HepG2 (cell line): Measurements from ENCODE around the gene PRCD. TPM values are rescaled to one million over a fixed set of nuclear protein-coding genes. Genes with fewer than 3 reads are reported as not detected.

ENCODE experiments used
- AKNA ChIP-seq: sonication (generic); formaldehyde crosslinking; IDR thresholded peaks from 2 replicates; pipeline ENCODE4 v1.4.0; 2020; ENCODE audit warnings: missing genetic modification reagents, borderline replicate concordance
- GMEB2 ChIP-seq: IDR thresholded peaks from 2 replicates; pipeline ENCODE4 v1.6.1; 2016; ENCODE audit warnings: missing biosample characterization, missing genetic modification reagents, low read depth
- GTF3A ChIP-seq: sonication (generic); formaldehyde crosslinking; conservative IDR thresholded peaks from 2 replicates; pipeline ENCODE4 v1.4.0; 2020; ENCODE audit warnings: mild to moderate bottlenecking, missing genetic modification reagents
- MLX ChIP-seq: IDR thresholded peaks from 2 replicates; pipeline ENCODE4 v1.6.1; 2016
- POGK ChIP-seq: sonication (generic); formaldehyde crosslinking; conservative IDR thresholded peaks from 2 replicates; pipeline ENCODE4 v1.8.0; 2022; ENCODE audit warnings: mild to moderate bottlenecking, moderate library complexity, missing genetic modification reagents
- RBAK ChIP-seq: sonication (generic); formaldehyde crosslinking; IDR thresholded peaks from 2 replicates; pipeline ENCODE4 v1.5.1; 2020; ENCODE audit warnings: mild to moderate bottlenecking, missing genetic modification reagents
- TGIF2 ChIP-seq: IDR thresholded peaks from 2 replicates; pipeline ENCODE4 v1.6.1; 2016; ENCODE audit warnings: control low read depth, missing compliant biosample characterization
- TOPORS ChIP-seq: sonication (generic); formaldehyde crosslinking; IDR thresholded peaks from 2 replicates; pipeline ENCODE4 v1.8.0; 2023; ENCODE audit warnings: mild to moderate bottlenecking, missing genetic modification reagents
- USF2 ChIP-seq, 2 experiments: sonication (generic) in 1 of 2; formaldehyde crosslinking in 1 of 2; IDR thresholded peaks; 2 replicates each; pipeline versions ENCODE4 v1.5.1 to v1.6.1; 2011 to 2020; ENCODE audit warnings: borderline replicate concordance in 1 of 2, low read depth in 1 of 2, low read length in 1 of 2, mild to moderate bottlenecking in 1 of 2, missing genetic modification reagents in 1 of 2, moderate library complexity in 1 of 2
- YEATS2 ChIP-seq: sonication (generic); formaldehyde crosslinking; IDR thresholded peaks from 2 replicates; pipeline ENCODE4 v1.4.0; 2020; ENCODE audit warnings: missing genetic modification reagents, borderline replicate concordance
- ZNF546 ChIP-seq: sonication (generic); formaldehyde crosslinking; conservative IDR thresholded peaks from 2 replicates; pipeline ENCODE4 v1.8.1; 2023; ENCODE audit warnings: mild to moderate bottlenecking, missing genetic modification reagents
- ZNF552 ChIP-seq: sonication (generic); formaldehyde crosslinking; IDR thresholded peaks from 2 replicates; pipeline ENCODE4 v1.9.0; 2022; ENCODE audit warnings: missing genetic modification reagents, mild to moderate bottlenecking, borderline replicate concordance
- ZNF704 ChIP-seq: sonication (generic); formaldehyde crosslinking; IDR thresholded peaks from 2 replicates; pipeline ENCODE4 v1.8.1; 2023; ENCODE audit warnings: mild to moderate bottlenecking, inconsistent platforms, moderate library complexity, missing genetic modification reagents, borderline replicate concordance
- ZNF75D ChIP-seq: sonication (generic); formaldehyde crosslinking; IDR thresholded peaks from 2 replicates; pipeline ENCODE4 v1.8.1; 2023; ENCODE audit warnings: missing genetic modification reagents, mild to moderate bottlenecking, borderline replicate concordance
- polyA plus RNA-seq, 8 experiments: library from polyadenylated mRNA; depleted of rRNA in 3 of 8; stranded (reverse) in 7 of 8; unstranded in 1 of 8; fragments of >200 nt; fragmentation: Illumina TruSeq in 4 of 8; extraction: Trizol in 4 of 8; gene quantifications; 2 replicates each; pipeline versions ENCODE4 v1.2.1 to v1.2.3, GENCODE V29; 2011 to 2016; ENCODE audit warnings: low read depth in 4 of 8, missing spikeins in 1 of 8, mixed read lengths in 1 of 8; ENCODE audit not compliant: insufficient read depth in 1 of 8
- total RNA-seq, 5 experiments: library from RNA; depleted of rRNA; stranded (reverse); fragments of >200 nt; fragmentation: Illumina TruSeq; extraction: Trizol; gene quantifications; 2 replicates each; pipeline ENCODE4 v1.2.3, GENCODE V29; 2016; ENCODE audit warnings: low read depth in 1 of 5

PRCD gene
- total and polyA plus RNA-seq, 2 of the 13 experiments (the other 11 are each of a cell fraction or from before 2014, with no cell fraction given): 0.51 TPM; not detected in 1

GRCh38 chr17:76585649-76586593 is 46.1 kb downstream of the PRCD start, which contains the start of gene ST6GALNAC2 (continued):
- no peak for TF ChIP-seq POGK (CRISPR knock-in tag)
- no peak for TF ChIP-seq YEATS2
- TF ChIP-seq MLX (CRISPR knock-in tag): no peak
- no peak for TF ChIP-seq RBAK
- TF ChIP-seq TOPORS (CRISPR knock-in tag): no peak
- 0 out of 2 replicates have a peak, but pooled peaks have one; percentile 28 for TF ChIP-seq GTF3A (CRISPR knock-in tag)
- TF ChIP-seq GMEB2 (CRISPR knock-in tag): no peak
- TF ChIP-seq AKNA (CRISPR knock-in tag): no peak
- TF ChIP-seq ZNF552: no peak
- TF ChIP-seq TGIF2 (CRISPR knock-in tag): no peak
- TF ChIP-seq ZNF704 (CRISPR knock-in tag): no peak
- no peak for TF ChIP-seq USF2 (IDR thresholded peaks at IDR 0.05; ENCODE audit: low read depth, low read length)
- TF ChIP-seq USF2 (CRISPR knock-in tag; IDR thresholded peaks at IDR 0.05; ENCODE audit: borderline replicate concordance): no peak
- no peak for TF ChIP-seq ZNF75D
- no peak for TF ChIP-seq ZNF546 (CRISPR knock-in tag)
